ENCODE results near the gene PRKCG.

PRKCG gene

DNA sequence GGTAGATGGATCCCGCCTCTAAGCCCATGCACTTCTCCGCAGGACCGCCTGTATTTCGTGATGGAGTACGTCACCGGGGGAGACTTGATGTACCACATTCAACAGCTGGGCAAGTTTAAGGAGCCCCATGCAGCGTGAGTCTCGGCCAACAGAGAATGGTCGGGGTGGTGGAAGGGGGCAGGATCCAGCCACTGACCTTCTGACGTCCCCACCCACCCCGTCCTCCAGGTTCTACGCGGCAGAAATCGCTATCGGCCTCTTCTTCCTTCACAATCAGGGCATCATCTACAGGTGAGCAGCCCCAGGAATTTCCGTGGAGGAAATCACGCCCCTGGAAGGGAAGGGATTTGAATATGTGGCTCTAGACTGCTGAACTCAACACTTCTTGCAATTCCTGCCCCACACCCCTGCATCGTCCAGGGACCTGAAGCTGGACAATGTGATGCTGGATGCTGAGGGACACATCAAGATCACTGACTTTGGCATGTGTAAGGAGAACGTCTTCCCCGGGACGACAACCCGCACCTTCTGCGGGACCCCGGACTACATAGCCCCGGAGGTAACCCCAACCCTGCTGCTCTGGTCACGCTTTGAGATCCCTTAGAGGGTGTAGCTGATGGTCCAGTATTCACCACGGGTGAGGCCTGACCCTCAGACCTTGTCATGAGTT is 18.3 kb downstream of the PRKCG start:
- DNase-seq = no peak

DNA sequence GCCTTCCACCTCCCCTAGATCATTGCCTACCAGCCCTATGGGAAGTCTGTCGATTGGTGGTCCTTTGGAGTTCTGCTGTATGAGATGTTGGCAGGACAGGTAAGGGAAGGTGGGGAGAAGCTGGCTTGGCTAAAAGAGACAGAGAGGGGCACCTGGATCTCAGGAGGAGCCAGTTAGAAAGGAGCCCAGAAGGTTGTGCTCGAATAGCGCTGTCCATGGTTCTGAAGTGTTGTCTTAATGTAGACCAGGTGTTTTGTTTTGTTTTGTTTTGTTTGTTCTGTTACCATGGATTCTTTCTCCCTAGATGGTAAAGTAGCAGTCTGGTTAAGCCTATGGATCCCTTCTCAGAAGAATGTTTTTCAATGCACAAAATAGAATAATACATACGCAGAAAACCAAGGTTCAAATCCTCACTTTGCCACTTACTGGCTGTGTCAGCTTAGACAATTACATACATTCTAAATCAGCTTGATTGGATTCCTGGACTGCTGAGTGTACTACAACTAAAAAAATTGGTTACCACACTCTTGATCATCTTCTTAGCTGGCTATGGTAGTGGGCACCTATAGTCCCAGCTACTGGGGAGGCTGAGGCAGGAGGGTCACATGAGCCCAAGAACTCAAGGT is 21.2 kb downstream of the PRKCG start:
- DNase-seq = no peak

DNA sequence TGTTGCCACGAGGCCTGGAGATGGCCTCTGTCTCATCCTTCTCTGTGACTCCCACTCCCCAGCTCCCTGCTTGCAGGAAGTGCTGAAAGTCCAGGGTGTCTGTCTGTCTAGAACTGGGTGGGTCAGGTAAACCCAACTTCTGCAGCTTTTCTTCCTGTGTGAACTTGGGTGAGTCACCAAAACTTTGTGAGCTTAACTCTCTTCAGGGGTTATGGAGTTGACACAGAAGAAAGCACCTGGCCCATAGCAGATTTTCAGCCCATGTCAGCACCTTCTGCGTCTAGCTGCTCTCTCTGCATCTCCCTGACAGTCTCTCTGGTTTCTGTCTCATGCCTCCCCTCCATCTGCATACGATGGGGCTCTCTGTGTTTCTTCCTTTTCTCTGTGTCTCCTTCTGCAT is 22.9 kb downstream of the PRKCG start:
- no peak for DNase-seq

DNA sequence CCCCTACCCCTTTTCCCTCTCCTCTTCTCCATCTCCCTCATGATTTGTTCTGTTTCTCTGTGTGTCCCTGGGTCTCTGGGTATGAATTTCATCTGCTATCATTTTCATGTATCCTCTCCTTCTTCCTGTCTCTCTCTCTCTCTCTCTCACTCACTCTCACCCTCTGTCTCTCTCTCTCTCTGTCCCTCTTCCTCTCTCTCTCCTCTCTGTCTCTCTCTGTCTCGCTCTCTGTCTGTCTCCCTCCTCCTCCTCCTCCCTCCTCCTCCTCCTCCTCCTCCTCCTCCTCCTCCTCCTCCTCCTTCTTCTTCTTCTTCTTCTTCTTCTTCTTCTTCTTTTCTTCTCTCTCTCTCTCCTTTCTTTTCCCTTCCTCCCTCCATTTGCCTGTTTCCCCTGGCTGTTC is 23.8 kb downstream of the PRKCG start:
- no peak for DNase-seq

DNA sequence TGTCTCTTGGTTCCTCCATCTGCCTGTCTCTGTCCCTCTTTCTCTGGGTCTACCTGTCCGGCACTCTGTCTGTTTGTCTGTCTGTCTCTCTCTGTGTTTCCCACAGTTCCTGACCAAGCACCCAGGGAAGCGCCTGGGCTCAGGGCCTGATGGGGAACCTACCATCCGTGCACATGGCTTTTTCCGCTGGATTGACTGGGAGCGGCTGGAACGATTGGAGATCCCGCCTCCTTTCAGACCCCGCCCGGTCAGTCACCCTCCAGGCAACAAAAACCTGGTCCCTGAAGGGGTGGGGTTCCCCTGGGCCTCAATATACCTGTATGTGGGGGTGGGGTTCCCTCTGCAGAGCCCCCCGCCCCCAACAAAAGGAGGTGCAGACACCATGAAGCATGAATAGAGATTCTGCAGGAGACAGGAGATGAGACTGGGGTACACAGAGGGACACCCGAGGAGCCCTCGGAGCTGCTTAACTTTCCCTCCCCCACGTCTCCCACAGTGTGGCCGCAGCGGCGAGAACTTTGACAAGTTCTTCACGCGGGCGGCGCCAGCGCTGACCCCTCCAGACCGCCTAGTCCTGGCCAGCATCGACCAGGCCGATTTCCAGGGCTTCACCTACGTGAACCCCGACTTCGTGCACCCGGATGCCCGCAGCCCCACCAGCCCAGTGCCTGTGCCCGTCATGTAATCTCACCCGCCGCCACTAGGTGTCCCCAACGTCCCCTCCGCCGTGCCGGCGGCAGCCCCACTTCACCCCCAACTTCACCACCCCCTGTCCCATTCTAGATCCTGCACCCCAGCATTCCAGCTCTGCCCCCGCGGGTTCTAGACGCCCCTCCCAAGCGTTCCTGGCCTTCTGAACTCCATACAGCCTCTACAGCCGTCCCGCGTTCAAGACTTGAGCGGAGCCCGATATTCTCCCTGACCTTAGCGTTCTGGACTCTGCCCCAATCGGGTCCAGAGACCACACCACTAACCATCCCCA is 24.5 kb downstream of the PRKCG start:
- no peak for DNase-seq

DNA sequence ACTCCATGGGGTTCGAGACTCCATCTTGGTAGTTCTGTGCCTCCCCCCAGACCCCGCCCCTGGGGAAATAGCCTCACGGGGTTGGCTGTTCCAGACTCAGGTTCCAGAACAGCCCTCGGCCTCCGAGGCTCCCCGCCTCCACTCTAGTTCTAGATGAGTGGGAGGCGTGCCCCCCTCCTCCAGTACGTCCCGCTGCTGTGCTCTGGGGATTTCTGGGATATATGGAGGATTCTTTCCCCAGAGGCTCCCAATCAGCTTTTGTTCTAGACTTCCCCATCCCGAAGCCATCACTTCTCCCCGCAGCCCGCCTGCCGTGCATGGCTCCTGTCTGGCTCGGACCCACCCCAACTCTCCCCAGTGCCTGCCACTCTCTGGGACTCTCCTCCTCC is 25.2 kb downstream of the PRKCG start:
- no peak for DNase-seq

GRCh38 chr19:53907690-53908089 is 25.7 kb downstream of the PRKCG start:
- DNase-seq = no peak

DNA sequence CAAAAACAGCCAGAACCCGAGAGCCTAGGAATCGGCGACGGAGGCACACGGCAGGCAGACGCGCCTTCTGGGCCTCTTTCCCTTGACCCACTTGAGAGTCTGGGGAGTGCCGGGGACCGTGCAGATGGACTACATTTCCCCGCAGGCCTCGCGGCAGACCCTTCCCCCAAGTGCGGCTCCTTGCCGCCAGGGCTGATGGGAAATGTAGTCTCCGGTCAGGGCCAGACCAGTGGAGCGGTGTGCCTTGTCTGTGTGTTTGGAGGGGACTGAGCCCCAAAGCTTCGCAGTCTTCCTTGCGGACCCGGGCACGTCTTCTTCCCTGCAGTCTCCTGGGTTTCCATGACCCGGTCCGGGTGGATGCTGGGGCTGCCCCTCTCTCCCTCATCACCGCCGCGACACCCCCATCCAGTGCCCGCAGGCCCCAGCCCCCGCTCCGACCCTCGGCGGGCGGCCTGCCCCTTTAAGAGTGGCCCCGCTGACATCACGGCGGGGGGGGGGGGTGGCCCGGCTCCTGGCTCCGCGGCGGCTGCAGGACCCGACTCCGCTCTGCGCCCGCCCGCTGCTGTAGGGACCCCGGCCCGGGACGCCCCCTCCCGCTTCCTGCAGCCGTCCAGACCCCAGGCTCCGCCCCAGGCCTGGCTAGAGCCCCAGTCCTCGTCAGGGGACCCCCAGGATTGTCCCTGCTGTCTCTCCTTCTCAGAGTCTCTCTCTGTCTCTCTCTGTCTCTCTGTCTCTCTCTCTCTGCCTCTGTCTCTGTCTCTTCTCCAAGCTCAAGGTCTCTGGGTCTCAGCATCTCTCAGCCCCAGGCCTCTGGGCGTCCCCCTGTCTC is 26.3 kb downstream of the PRKCG start:
- DNase-seq = no peak

GRCh38 chr19:53908935-53909415 is 27.0 kb downstream of the PRKCG start, which contains the start of gene CACNG7:
Gene CACNG7, plus strand, starts transcription at chr19:53909278. Its CDS starts 3,554 bp downstream, at chr19:53912832.
- no peak for DNase-seq

DNA sequence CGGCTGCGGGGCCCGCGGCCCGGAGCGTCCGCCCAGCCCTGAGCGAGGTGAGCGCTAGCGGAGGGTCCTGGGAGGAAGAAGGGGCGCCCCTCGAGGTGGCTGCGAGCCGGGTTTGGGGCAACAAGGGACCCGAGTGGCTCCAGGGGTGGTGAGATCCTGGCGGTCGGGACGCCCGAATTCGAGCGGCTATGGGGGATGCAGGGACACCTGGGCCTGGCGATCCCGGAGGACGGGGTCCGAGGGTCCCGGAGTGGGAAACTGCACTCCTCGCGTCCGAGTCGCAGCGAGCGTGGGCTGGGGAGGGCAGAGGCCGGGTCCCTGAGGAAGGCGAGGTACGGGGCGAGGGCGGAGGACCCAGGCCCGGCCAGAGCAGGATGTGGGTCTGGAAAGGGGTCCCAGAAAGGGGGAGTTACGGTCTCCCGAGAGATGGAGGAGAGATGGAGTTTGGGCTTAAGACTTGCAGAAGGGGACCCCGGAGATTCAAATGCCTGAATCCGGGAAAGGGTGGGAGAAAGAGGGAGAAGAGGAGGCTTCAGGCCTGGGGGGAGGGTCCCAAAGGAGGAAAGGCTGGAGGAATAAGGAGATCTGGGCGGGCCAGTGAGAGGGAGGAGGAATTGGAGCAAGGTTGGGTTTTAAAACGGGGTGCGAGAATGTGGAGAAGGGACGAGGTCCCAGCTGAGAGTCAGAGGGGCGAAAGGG is 27.6 kb downstream of the PRKCG start:
- DNase-seq = no peak

DNA sequence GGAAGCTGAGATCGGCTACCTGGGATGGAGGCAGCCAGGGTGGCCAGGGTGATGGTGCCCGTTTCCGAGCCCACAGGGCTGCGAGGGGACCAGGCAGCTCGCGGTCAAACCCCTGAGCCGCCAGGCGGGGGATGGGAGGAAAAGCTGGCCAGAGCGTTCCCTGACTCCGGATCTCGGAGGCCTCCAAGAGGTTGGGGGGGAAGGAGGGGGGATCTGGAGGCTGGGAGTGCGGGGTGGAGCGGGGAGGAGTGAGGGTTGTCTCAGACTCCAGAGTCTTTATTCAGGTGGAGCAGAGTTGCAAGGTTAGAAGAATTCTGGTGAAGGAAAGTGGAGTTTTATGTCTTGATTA is 28.1 kb downstream of the PRKCG start:
- DNase-seq = no peak

- no peak for DNase-seq
Measured at GRCh38 chr19:53912653-53913052, 30.7 kb downstream of the PRKCG start.

DNA sequence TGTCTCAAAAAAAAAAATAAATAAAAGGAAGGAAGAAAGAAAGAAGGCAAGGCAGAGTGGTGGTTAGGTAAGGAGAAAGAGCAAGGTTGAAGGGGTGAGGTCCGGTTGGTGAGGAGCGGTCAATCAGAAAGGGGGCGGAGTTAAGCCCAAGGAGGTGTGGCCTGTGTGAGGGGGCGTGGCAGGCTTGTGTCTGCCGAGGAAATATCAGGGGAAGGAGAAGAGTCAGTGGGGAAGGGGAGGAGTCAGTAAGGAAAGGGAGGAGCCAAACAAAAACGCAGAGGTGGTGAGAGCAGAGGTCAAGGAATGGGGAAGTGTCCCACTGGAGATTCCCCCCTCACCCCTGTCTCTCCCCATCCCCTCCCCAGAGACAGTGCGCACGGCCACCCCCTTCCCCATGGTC is 33.0 kb downstream of the PRKCG start:
- no peak for DNase-seq

DNA sequence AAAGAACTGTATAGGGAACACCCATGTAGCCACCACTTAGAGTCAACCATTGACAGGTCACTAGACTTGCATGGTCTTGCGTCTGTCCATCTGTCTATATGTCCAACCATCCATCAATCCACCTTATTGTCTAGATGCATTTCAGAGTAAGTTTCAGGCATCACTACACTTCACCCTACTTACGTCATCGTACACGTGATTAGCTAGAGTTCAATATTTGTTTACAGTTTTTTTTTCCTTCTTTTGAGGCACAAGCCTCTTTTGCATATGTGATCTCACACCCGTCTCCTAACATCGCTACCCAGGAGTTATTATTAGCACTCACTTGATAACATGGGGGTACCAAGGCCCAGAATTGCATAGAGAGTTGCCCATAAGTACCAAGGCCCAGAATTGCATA is 34.0 kb downstream of the PRKCG start:
- DNase-seq = no peak

- no peak for DNase-seq
Measured at GRCh38 chr19:53917356-53917755, 35.4 kb downstream of the PRKCG start.

- DNase-seq = no peak
Measured at GRCh38 chr19:53927739-53928138, 45.7 kb downstream of the PRKCG start.

DNA sequence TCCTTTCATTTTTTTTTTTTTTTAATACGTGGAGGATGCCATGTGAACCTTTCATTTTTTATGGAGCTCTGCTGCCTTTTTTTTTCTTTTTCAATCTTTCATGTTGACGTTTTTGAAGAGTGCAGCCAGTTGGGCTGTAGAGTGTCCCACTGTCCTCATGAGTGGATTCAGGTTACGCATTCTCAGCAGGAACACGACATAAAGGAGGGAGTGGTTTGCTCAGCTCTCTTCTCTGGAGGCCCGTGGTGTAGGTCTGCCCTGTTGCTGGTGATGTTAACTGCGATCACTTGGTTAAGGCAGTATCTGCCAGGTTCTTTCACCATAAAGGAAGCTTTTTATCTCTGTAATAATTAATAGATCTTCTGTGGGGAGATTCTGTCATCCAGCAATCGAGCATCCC is 54.0 kb downstream of the PRKCG start:
- DNase-seq = no peak

GRCh38 chr19:53942001-53942786 is 60.2 kb downstream of the PRKCG start:
- DNase-seq = no peak

DNA sequence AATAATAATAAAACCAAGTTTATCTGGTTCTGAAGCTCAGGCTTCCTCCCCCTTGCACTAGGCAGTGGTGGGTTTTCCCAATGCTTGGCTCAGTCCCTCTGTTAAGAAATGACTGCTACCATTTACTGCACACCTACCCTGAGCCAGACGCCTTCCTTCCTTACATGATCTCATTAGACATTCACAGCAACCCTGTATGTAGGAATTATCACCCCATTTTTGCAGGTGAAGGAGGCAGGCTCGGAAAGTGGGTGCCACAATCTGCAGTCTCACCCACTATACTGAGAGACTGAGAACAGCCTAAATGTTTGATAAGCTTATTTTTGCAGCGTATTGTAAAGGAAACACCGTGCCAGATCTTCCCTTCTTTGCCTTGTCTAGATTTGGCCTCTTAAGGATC is 62.4 kb downstream of the PRKCG start:
- DNase-seq = no peak

DNA sequence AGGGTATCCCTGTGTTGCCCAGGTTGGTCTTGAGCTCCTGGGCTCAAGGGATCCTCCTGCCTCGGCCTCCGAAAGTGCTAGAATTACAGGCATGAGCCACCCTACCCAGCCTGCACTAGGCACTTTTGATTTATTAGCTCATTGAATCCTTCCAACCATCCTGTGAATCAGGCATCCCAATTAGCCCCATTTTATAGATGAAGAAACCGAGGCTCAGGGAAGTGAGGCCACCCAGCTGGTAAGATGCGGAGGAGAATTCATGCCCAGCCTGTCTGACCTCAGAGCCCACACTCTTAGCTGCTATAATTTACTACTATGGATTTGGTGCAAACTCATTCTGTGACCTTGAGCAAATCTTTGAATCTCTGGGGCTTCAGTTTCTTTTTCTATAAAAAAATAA is 62.9 kb downstream of the PRKCG start:
- DNase-seq = no peak

DNA sequence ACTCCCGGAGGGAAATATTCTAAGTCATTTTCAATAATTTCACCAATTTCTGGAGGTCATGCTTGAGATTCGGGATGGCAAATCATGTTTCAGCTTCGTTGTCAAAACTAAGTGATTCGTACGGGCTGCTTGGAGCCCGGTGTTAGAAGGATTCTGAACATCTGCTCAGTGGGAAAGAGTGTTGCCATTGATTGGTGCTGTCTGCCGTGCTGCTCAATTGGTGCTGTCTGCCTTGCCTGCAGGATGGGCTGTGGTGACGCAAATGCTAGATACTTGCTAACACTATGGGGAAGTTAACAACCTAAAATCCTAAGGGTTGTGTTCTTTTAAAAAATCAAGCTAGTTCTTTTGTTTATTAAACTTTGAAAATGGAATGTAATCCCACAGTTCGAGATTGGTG is 63.4 kb downstream of the PRKCG start:
- no peak for DNase-seq
